ENCODE data around the gene SEZ6. TPM values are rescaled to one million over a fixed set of nuclear protein-coding genes. Genes with fewer than 3 reads are reported as not detected.

Gene SEZ6
- total RNA-seq, 3 donors from 2014 or later (not counting 1 experiment from before 2014, with no cell fraction given): 0.33 to 1.4 (median 0.97) TPM

- H3K9me3 Mint-ChIP-seq: no peaks in the 10 kb centered on the region
- Histone ChIP-seq H3K36me3 (ENCODE audit: control insufficient read depth, insufficient read depth, low read length) (peaks cover 17% of the 10 kb centered on the region), H3K9me3 (ENCODE audit: control insufficient read depth, insufficient read depth, low read length) (no peaks in the 10 kb centered on the region), H3K4me3 (ENCODE audit: low read length) (no peak overlapping the region), H3K27ac (ENCODE audit: low read length) (no peak overlapping the region), H3K27me3 (ENCODE audit: control insufficient read depth, insufficient read depth, low read length) (no peaks in the 10 kb centered on the region), H3K4me1 (ENCODE audit: control insufficient read depth, insufficient read depth, low read length) (peaks cover 21% of the 10 kb centered on the region)
- intact Hi-C loops (cut with micrococcal nuclease): no loop called here
- DNase-seq (no peak), ATAC-seq (no peak)
- no peak for TF ChIP-seq CTCF (IDR thresholded peaks at IDR 0.05)
- no peaks in the 10 kb centered on the region for H3K36me3 Mint-ChIP-seq
- WGBS (ENCODE audit: insufficient coverage): no CpG with 5 or more reads among the region's 1 CpG
- no peaks in the 10 kb centered on the region for H3K27me3 Mint-ChIP-seq (ENCODE audit: low read depth in 2 of 2)
- H3K4me3 Mint-ChIP-seq: no peak overlapping the region
- H3K4me1 Mint-ChIP-seq: peaks cover 68 to 72% of the 10 kb centered on the region in 2 donors
- peak overlapping the region; percentile 38 to 53 for H3K27ac Mint-ChIP-seq
These were observed 64.6 kb downstream of the SEZ6 start for GRCh38 chr17:28941251-28941650.

DNA sequence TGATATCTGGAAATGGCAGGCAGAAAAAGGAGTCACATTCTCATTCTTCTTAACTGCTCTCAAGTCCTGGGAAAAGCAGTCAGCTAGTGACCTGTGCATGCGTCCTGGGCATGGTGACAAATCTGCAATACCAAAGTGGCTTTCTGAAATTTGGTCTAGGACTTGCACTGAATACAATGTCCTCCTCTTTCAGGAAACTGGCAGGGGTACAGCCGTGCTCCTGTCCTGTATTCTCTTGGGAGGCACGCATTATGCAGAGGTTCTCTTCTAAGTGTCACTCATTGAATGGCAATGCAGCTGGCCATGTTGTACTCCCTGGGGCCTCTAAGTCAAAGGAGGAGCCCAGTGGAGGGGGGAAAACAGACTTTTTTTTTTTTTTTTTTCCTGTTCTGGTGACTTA is 65.2 kb downstream of the SEZ6 start:
- H3K27me3 ChIP-seq (ENCODE audit: control insufficient read depth, insufficient read depth, low read length): no peaks in the 10 kb centered on the region
- 72% methylated on average over 3 of the region's 3 CpGs for WGBS (ENCODE audit: insufficient coverage)

DNA sequence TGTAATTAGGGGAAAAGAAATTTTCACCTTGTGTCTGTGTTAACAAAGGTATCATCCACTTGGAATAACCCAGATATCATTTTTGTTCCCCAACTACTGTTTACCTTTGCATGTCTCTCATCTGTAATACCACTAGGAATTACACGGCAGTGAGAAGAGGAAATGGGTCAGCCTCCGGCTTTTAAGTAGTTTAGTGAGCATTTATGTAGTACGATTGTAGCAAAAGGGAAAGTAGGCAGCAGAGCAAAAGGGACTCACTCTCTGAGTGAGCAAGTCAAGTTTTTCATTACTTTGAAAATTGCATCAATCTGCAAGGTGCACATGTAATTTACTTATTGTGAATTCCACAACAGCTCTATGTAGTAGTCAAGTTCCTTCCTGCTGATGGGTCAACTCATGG is 65.7 kb downstream of the SEZ6 start:
- DNase-seq (peak in 1 of 2 donors; percentile 28), ATAC-seq (peak in 1 of 3 donors; percentile 24)
- no peak for TF ChIP-seq CTCF (IDR thresholded peaks at IDR 0.05)
- Mint-ChIP-seq H3K36me3 (no peaks in the 10 kb centered on the region), H3K27me3 (ENCODE audit: low read depth in 2 of 2) (no peaks in the 10 kb centered on the region), H3K9me3 (no peaks in the 10 kb centered on the region), H3K4me3 (no peak overlapping the region), H3K4me1 (peaks cover 70 to 71% of the 10 kb centered on the region in 2 donors), H3K27ac (peak overlapping the region; percentile 53 to 67)
- Histone ChIP-seq H3K36me3 (ENCODE audit: control insufficient read depth, insufficient read depth, low read length) (peaks cover 17% of the 10 kb centered on the region), H3K4me1 (ENCODE audit: control insufficient read depth, insufficient read depth, low read length) (peaks cover 15% of the 10 kb centered on the region), H3K27me3 (ENCODE audit: control insufficient read depth, insufficient read depth, low read length) (no peaks in the 10 kb centered on the region), H3K9me3 (ENCODE audit: control insufficient read depth, insufficient read depth, low read length) (no peaks in the 10 kb centered on the region), H3K27ac (ENCODE audit: low read length) (no peak overlapping the region), H3K4me3 (ENCODE audit: low read length) (no peak overlapping the region)
- WGBS (ENCODE audit: insufficient coverage): 45% methylated on average over 3 of the region's 3 CpGs
- intact Hi-C loops (cut with micrococcal nuclease): no loop called here

More for the DNA sequence above, 65.2 kb downstream of the SEZ6 start:
- H3K27me3 Mint-ChIP-seq (ENCODE audit: low read depth in 2 of 2): no peaks in the 10 kb centered on the region
- intact Hi-C loops (cut with micrococcal nuclease): no loop called here
- Histone ChIP-seq H3K27ac (ENCODE audit: low read length) (no peak overlapping the region), H3K4me1 (ENCODE audit: control insufficient read depth, insufficient read depth, low read length) (peaks cover 17% of the 10 kb centered on the region), H3K4me3 (ENCODE audit: low read length) (no peak overlapping the region), H3K9me3 (ENCODE audit: control insufficient read depth, insufficient read depth, low read length) (no peaks in the 10 kb centered on the region), H3K36me3 (ENCODE audit: control insufficient read depth, insufficient read depth, low read length) (peaks cover 17% of the 10 kb centered on the region)
- TF ChIP-seq CTCF (IDR thresholded peaks at IDR 0.05): no peak
- peak overlapping the region in 1 of 2 donors; percentile 53 for H3K27ac Mint-ChIP-seq
- H3K9me3 Mint-ChIP-seq: no peaks in the 10 kb centered on the region
- no peaks in the 10 kb centered on the region for H3K36me3 Mint-ChIP-seq
- H3K4me1 Mint-ChIP-seq: peaks cover 70 to 72% of the 10 kb centered on the region in 2 donors
- DNase-seq (no peak), ATAC-seq (no peak)
- H3K4me3 Mint-ChIP-seq: no peak overlapping the region

DNA sequence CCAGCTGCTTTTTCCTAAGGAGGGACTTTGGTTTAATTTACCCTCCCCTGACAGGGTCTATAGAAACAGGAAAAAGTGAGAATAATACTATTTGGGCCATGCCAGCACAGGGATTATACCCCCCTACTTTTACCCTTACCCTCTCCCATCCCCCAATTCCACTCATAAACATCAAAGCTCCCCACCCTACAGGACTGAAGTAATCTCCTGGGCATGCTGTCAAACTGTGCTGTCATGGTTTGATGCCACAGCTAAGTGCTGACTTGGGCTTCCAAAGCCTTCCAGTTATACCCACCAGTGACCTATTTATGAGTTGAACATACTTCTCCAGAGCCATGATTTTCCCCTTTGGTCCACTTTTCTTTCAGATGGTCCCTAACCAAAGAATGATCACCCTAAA is 67.3 kb downstream of the SEZ6 start:
- H3K36me3 Mint-ChIP-seq: no peaks in the 10 kb centered on the region
- H3K9me3 Mint-ChIP-seq: no peaks in the 10 kb centered on the region
- no peak for TF ChIP-seq CTCF (IDR thresholded peaks at IDR 0.05)
- no peak overlapping the region for H3K4me3 Mint-ChIP-seq
- peaks cover 62 to 66% of the 10 kb centered on the region in 2 donors for H3K4me1 Mint-ChIP-seq
- ATAC-seq (no peak), DNase-seq (no peak)
- no peak overlapping the region for H3K27ac ChIP-seq (ENCODE audit: low read length)
- no peaks in the 10 kb centered on the region for H3K9me3 ChIP-seq (ENCODE audit: control insufficient read depth, insufficient read depth, low read length)
- H3K4me1 ChIP-seq (ENCODE audit: control insufficient read depth, insufficient read depth, low read length): peaks cover 9% of the 10 kb centered on the region
- H3K27me3 ChIP-seq (ENCODE audit: control insufficient read depth, insufficient read depth, low read length): no peaks in the 10 kb centered on the region
- H3K4me3 ChIP-seq (ENCODE audit: low read length): no peak overlapping the region
- intact Hi-C loops (cut with micrococcal nuclease): no loop called here
- no peaks in the 10 kb centered on the region for H3K27me3 Mint-ChIP-seq (ENCODE audit: low read depth in 2 of 2)
- H3K36me3 ChIP-seq (ENCODE audit: control insufficient read depth, insufficient read depth, low read length): peaks cover 12% of the 10 kb centered on the region
- H3K27ac Mint-ChIP-seq: peak overlapping the region; percentile 60 to 67
